GM12878 (cell line): ENCODE results near the gene ABHD2.

Source experiments
- BCLAF1 ChIP-seq: fragments of 450-650 bp; IDR thresholded peaks from 2 replicates; pipeline ENCODE4 v1.6.1; 2017; ENCODE audit warnings: antibody characterized with exemption, mild to moderate bottlenecking, moderate library complexity
- CBX3 ChIP-seq: fragments of 200-600 bp; sonication (generic); IDR thresholded peaks from 2 replicates; pipeline ENCODE4 v1.6.1; 2016; ENCODE audit warnings: low read depth, borderline replicate concordance
- CHD1 ChIP-seq: IDR thresholded peaks from 2 replicates; pipeline ENCODE4 v1.6.1; 2012; ENCODE audit warnings: low read depth, low read length, improper control_type of control experiment
- CTCF ChIP-seq, 3 experiments: IDR thresholded peaks in 2 of 3; conservative IDR thresholded peaks in 1 of 3; 2 replicates each; pipeline ENCODE4 v1.5.1; 2011; ENCODE audit warnings: low read depth in 3 of 3, low read length in 3 of 3, mild to moderate bottlenecking in 3 of 3, control low read depth in 2 of 3, moderate library complexity in 2 of 3, inconsistent platforms in 1 of 3, mixed read lengths in 1 of 3; ENCODE audit not compliant: control insufficient read depth in 2 of 3, insufficient read depth in 1 of 3; ENCODE audit errors: extremely low read depth in 1 of 3
- NR2C2 ChIP-seq: IDR thresholded peaks from 2 replicates; pipeline ENCODE4 v1.6.1; 2011; ENCODE audit warnings: borderline replicate concordance, low read depth; ENCODE audit not compliant: control insufficient read depth, insufficient read length
- NR2F1 ChIP-seq: fragments of 450-650 bp; conservative IDR thresholded peaks from 2 replicates; pipeline ENCODE4 v1.6.1; 2017; ENCODE audit warnings: mild to moderate bottlenecking
- RAD21 ChIP-seq: IDR thresholded peaks from 2 replicates; pipeline ENCODE4 v1.6.1; 2011; ENCODE audit warnings: mild to moderate bottlenecking, low read depth, low read length, moderate library complexity; ENCODE audit not compliant: insufficient read depth
- RFX5 ChIP-seq: IDR thresholded peaks from 2 replicates; pipeline ENCODE4 v1.6.1; 2011; ENCODE audit warnings: low read depth, low read length, improper control_type of control experiment
- SUZ12 ChIP-seq: fragments of 200-600 bp; sonication (generic); IDR thresholded peaks from one replicate; pipeline ENCODE4 v1.6.1; 2018; ENCODE audit warnings: antibody characterized with exemption, mild to moderate bottlenecking; ENCODE audit not compliant: unreplicated experiment
- TAF1 ChIP-seq: IDR thresholded peaks from 2 replicates; pipeline ENCODE4 v1.6.1; 2011; ENCODE audit warnings: mild to moderate bottlenecking, low read depth, low read length, borderline replicate concordance
- ZNF274 ChIP-seq: IDR thresholded peaks from one replicate; pipeline ENCODE4 v1.8.0; 2011; ENCODE audit not compliant: insufficient read length, insufficient read depth
- ZSCAN29 ChIP-seq: fragments of 450-650 bp; IDR thresholded peaks from 2 replicates; pipeline ENCODE4 v1.6.1; 2017; ENCODE audit warnings: mild to moderate bottlenecking, moderate library complexity
- TF ChIP-seq, protein P1 (sequence below): fragments of 450-650 bp; IDR thresholded peaks from 2 replicates; pipeline ENCODE4 v1.6.1; 2017; ENCODE audit warnings: mild to moderate bottlenecking

DNA sequence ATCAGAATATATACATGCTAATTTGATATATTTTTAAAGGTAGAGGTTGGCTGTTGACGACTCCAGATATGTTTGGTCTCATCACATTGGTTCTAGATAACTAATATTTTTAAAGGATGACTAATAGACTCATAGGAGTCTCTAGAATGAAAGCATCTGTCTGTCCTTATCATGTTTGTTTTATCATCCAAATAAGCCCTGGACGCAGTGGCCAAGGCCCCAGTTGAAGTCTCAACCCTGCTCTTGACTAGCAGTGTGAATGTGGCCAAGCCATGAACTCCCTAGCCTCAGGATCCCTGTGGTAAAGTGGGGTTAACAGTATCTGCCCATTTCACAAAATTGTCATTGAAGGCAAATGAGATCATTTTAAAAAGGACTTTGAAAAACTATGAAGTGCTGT lies 53.6 kb downstream of the ABHD2 start:
- TF ChIP-seq RFX5 (no peak), CBX3 (no peak), RAD21 (no peak), ZNF274 (no peak), CHD1 (no peak), TAF1 (no peak), NR2F1 (no peak), SUZ12 (no peak), BCLAF1 (no peak), ZSCAN29 (no peak), CTCF (IDR thresholded peaks at IDR 0.05 in 2 of 3, conservative IDR thresholded peaks at IDR 0.05 in 1 of 3; ENCODE audit: control insufficient read depth in 2 of 3, extremely low read depth in 1 of 3, insufficient read depth in 1 of 3, low read depth in 3 of 3, low read length in 3 of 3) (no peak), NR2C2 (no peak)
- TF ChIP-seq, protein P1, sequence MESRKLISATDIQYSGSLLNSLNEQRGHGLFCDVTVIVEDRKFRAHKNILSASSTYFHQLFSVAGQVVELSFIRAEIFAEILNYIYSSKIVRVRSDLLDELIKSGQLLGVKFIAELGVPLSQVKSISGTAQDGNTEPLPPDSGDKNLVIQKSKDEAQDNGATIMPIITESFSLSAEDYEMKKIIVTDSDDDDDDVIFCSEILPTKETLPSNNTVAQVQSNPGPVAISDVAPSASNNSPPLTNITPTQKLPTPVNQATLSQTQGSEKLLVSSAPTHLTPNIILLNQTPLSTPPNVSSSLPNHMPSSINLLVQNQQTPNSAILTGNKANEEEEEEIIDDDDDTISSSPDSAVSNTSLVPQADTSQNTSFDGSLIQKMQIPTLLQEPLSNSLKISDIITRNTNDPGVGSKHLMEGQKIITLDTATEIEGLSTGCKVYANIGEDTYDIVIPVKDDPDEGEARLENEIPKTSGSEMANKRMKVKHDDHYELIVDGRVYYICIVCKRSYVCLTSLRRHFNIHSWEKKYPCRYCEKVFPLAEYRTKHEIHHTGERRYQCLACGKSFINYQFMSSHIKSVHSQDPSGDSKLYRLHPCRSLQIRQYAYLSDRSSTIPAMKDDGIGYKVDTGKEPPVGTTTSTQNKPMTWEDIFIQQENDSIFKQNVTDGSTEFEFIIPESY = no peak
